H9 (cell line): ENCODE results near the gene GPBP1L1. TPM values are rescaled to one million over a fixed set of nuclear protein-coding genes. Genes with fewer than 3 reads are reported as not detected.

Experiments used
- DNase-seq: peaks from one replicate; pipeline ENCODE4 v3.0.0-alpha.2; 2017
- H2AFZ ChIP-seq: one replicate; pipeline ENCODE4 v1.6.1; 2013; ENCODE audit warnings: mild to moderate bottlenecking, low read length, control low read depth, moderate library complexity
- H2AK5ac ChIP-seq: 2 replicates; pipeline ENCODE4 v1.6.1; 2013; ENCODE audit warnings: low read length, control low read depth, mixed read lengths; ENCODE audit not compliant: insufficient read length
- H2BK120ac ChIP-seq: one replicate; pipeline ENCODE4 v1.6.1; 2013; ENCODE audit warnings: low read depth, mild to moderate bottlenecking, low read length, control low read depth, inconsistent platforms; ENCODE audit not compliant: poor library complexity, severe bottlenecking
- H2BK12ac ChIP-seq: 2 replicates; pipeline ENCODE4 v1.6.1; 2013; ENCODE audit warnings: low read length, control low read depth, mixed read lengths, low read depth; ENCODE audit not compliant: insufficient read length
- H2BK15ac ChIP-seq: 2 replicates; pipeline ENCODE4 v1.6.1; 2013; ENCODE audit warnings: low read depth, low read length, control low read depth
- H2BK20ac ChIP-seq: one replicate; pipeline ENCODE4 v1.6.1; 2013; ENCODE audit warnings: low read depth, mild to moderate bottlenecking, low read length, control low read depth, inconsistent platforms; ENCODE audit not compliant: poor library complexity, severe bottlenecking
- H2BK5ac ChIP-seq: 2 replicates; pipeline ENCODE4 v1.6.1; 2013; ENCODE audit warnings: low read length, control low read depth, mixed read lengths; ENCODE audit not compliant: insufficient read length
- H3K14ac ChIP-seq: 2 replicates; pipeline ENCODE4 v1.6.1; 2013; ENCODE audit warnings: low read length, control low read depth; ENCODE audit not compliant: insufficient read depth
- H3K18ac ChIP-seq: 2 replicates; pipeline ENCODE4 v1.6.1; 2013; ENCODE audit warnings: low read depth, mild to moderate bottlenecking, mixed read lengths, low read length, control low read depth; ENCODE audit not compliant: insufficient read length
- H3K23ac ChIP-seq: 2 replicates; pipeline ENCODE4 v1.6.1; 2013; ENCODE audit warnings: low read length, control low read depth, mixed read lengths, low read depth; ENCODE audit not compliant: insufficient read length
- H3K23me2 ChIP-seq: 2 replicates; pipeline ENCODE4 v1.6.1; 2013; ENCODE audit warnings: low read depth, mild to moderate bottlenecking, mixed read lengths, low read length, control low read depth; ENCODE audit not compliant: insufficient read length, poor library complexity, severe bottlenecking
- H3K27ac ChIP-seq: 2 replicates; pipeline ENCODE4 v1.5.1; 2013; ENCODE audit warnings: low read length, control low read depth, mixed read lengths, low read depth; ENCODE audit not compliant: insufficient read length
- H3K27me3 ChIP-seq: 2 replicates; pipeline ENCODE4 v1.6.1; 2013; ENCODE audit warnings: low read length, control low read depth, inconsistent platforms; ENCODE audit not compliant: insufficient read depth
- H3K4ac ChIP-seq: 2 replicates; pipeline ENCODE4 v1.6.1; 2013; ENCODE audit warnings: low read depth, mild to moderate bottlenecking, control low read depth, inconsistent platforms, low read length, moderate library complexity
- H3K4me1 ChIP-seq: 2 replicates; pipeline ENCODE4 v1.6.1; 2013; ENCODE audit warnings: low read length, control low read depth, inconsistent platforms; ENCODE audit not compliant: insufficient read depth
- H3K4me2 ChIP-seq: 2 replicates; pipeline ENCODE4 v1.6.1; 2013; ENCODE audit warnings: low read length, control low read depth, mixed read lengths; ENCODE audit not compliant: insufficient read length, insufficient read depth
- H3K56ac ChIP-seq: 2 replicates; pipeline ENCODE4 v1.6.1; 2013; ENCODE audit warnings: low read depth, mild to moderate bottlenecking, mixed read lengths, low read length, control low read depth; ENCODE audit not compliant: insufficient read length
- H3K79me1 ChIP-seq: 2 replicates; pipeline ENCODE4 v1.6.1; 2013; ENCODE audit warnings: low read depth, mild to moderate bottlenecking, moderate library complexity, low read length, control low read depth, inconsistent platforms; ENCODE audit not compliant: insufficient read depth, poor library complexity, severe bottlenecking
- H3K79me2 ChIP-seq: 2 replicates; pipeline ENCODE4 v1.6.1; 2013; ENCODE audit warnings: low read length, control low read depth, inconsistent platforms; ENCODE audit not compliant: insufficient read depth
- H3K9ac ChIP-seq: 2 replicates; pipeline ENCODE4 v1.6.1; 2013; ENCODE audit warnings: low read length, control low read depth, mixed read lengths; ENCODE audit not compliant: insufficient read length; ENCODE audit errors: extremely low read depth
- H3K9me3 ChIP-seq: one replicate; pipeline ENCODE4 v1.6.1; 2013; ENCODE audit warnings: low read depth, low read length, inconsistent platforms; ENCODE audit not compliant: control insufficient read depth
- H3T11ph ChIP-seq: one replicate; pipeline ENCODE4 v1.6.1; 2013; ENCODE audit warnings: mild to moderate bottlenecking, low read length, control low read depth, inconsistent platforms
- H4K20me1 ChIP-seq: one replicate; pipeline ENCODE4 v1.6.1; 2013; ENCODE audit not compliant: control insufficient read depth, insufficient read length, insufficient read depth
- H4K5ac ChIP-seq: 2 replicates; pipeline ENCODE4 v1.6.1; 2013; ENCODE audit warnings: low read depth, mild to moderate bottlenecking, mixed read lengths, low read length, control low read depth; ENCODE audit not compliant: insufficient read length
- H4K8ac ChIP-seq: replicated peaks from 2 replicates; pipeline ENCODE4 v1.6.1; 2013; ENCODE audit warnings: low read length, control low read depth, mixed read lengths, low read depth; ENCODE audit not compliant: insufficient read length
- H4K91ac ChIP-seq: 2 replicates; pipeline ENCODE4 v1.6.1; 2013; ENCODE audit warnings: low read depth, mild to moderate bottlenecking, moderate library complexity, mixed read lengths, low read length, control low read depth; ENCODE audit not compliant: insufficient read length
- H3K27ac Mint-ChIP-seq, 3 experiments: 2 replicates in 2 of 3; 3 replicates in 1 of 3; pipeline ENCODE4 v1.8.0; 2020 to 2021; ENCODE audit warnings: mixed read lengths in 3 of 3, mild to moderate bottlenecking in 1 of 3, moderate library complexity in 1 of 3
- H3K27me3 Mint-ChIP-seq: 2 replicates; pipeline ENCODE4 v1.8.0; 2021; ENCODE audit warnings: low read depth, mild to moderate bottlenecking, moderate library complexity, mixed read lengths
- H3K36me3 Mint-ChIP-seq, 3 experiments: 2 replicates in 2 of 3; 3 replicates in 1 of 3; pipeline ENCODE4 v1.8.0; 2020 to 2021; ENCODE audit warnings: low read depth in 3 of 3, mixed read lengths in 3 of 3; ENCODE audit not compliant: insufficient read depth in 1 of 3
- H3K4me1 Mint-ChIP-seq, 2 experiments: 2 replicates each; pipeline ENCODE4 v1.8.0; 2020; ENCODE audit warnings: mixed read lengths in 2 of 2
- H3K4me3 Mint-ChIP-seq, 2 experiments: 2 replicates in 1 of 2; 3 replicates in 1 of 2; pipeline ENCODE4 v1.8.0; 2020 to 2021; ENCODE audit warnings: mild to moderate bottlenecking in 2 of 2, mixed read lengths in 2 of 2, moderate library complexity in 1 of 2
- H3K9me3 Mint-ChIP-seq, 2 experiments: 2 replicates in 1 of 2; 3 replicates in 1 of 2; pipeline ENCODE4 v1.8.0; 2020; ENCODE audit warnings: mild to moderate bottlenecking in 2 of 2, mixed read lengths in 2 of 2, moderate library complexity in 1 of 2
- CTCF ChIP-seq: fragments of 200-600 bp; sonication (generic); conservative IDR thresholded peaks from 3 replicates; pipeline ENCODE4 v1.8.0; 2021; ENCODE audit warnings: antibody characterized with exemption, mild to moderate bottlenecking
- WGBS: extraction: QIAGEN DNeasy Blood & Tissue Kit; methylation state at CpG from one replicate; pipeline ENCODE4 v1.1.7; 2013; ENCODE audit warnings: missing lambda C conversion rate, low lambda C conversion rate, mixed read lengths; ENCODE audit not compliant: insufficient read length; ENCODE audit errors: extremely low coverage; 5-methylcytosine and 5-hydroxymethylcytosine counted together
- total RNA-seq: library from RNA; stranded (reverse); gene quantifications from 2 replicates; pipeline ENCODE4 v1.2.1, GENCODE V29; 2021

Gene GPBP1L1
- total RNA-seq, 1 experiment from 2014 or later, result 115 TPM

DNA sequence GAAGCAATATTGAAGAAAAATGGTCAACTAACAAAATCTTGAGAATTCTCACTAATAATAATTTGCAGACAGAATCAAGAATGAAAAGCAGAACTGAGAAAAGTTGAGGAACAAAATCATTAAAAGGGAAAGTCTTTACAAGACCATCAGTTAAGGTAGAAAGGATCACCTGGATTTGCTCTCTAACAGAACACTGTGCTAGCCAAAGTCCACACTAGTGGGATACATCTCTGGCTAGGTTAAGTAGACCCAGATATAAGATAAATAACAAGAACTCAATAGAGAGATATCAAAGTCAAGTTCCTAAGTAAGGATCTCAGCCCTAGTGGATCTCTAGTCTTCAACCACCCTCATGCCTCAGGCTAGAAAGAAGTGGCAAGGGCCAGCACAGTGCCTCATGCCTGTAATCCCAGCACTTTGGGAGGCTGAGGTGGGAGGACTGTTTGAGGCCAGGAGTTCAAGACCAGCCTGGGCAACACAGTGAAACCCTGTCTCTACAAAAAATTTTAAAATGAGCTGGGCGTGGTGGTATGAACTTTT is 44.5 kb upstream of the GPBP1L1 start:
- Histone ChIP-seq H4K5ac (no peak overlapping the region), H4K8ac (no peak overlapping the region), H3K4me1 (no peaks in the 10 kb centered on the region), H2BK15ac (no peak overlapping the region), H3K79me1 (no peaks in the 10 kb centered on the region), H2BK120ac (no peak overlapping the region), H3K9ac (no peak overlapping the region), H3K23ac (no peak overlapping the region), H2AK5ac (no peak overlapping the region), H3K18ac (no peak overlapping the region), H3K23me2 (no peaks in the 10 kb centered on the region), H2BK5ac (no peak overlapping the region), H3K4ac (no peak overlapping the region), H3K27ac (no peak overlapping the region), H3K4me2 (no peak overlapping the region), H4K20me1 (no peaks in the 10 kb centered on the region), H4K91ac (no peak overlapping the region), H3K9me3 (no peaks in the 10 kb centered on the region), H2AFZ (no peak overlapping the region), H3K27me3 (no peaks in the 10 kb centered on the region), H2BK12ac (no peak overlapping the region), H3K14ac (no peak overlapping the region), H3K79me2 (no peaks in the 10 kb centered on the region), H2BK20ac (no peak overlapping the region), H3K56ac (no peak overlapping the region), H3T11ph (no peak overlapping the region)
- Mint-ChIP-seq H3K4me1 (peaks cover 5 to 13% of the 10 kb centered on the region in 2 experiments), H3K9me3 (no peaks in the 10 kb centered on the region), H3K4me3 (no peak overlapping the region), H3K27ac (peak overlapping the region in 1 of 3 experiments; percentile 43; a peak in 2 of 7 replicates), H3K27me3 (no peaks in the 10 kb centered on the region), H3K36me3 (peaks cover 0 to 2% (median 0%) of the 10 kb centered on the region in 3 experiments; a peak in 1 of 7 replicates)
- WGBS, result no CpG with 5 or more reads among the region's 1 CpG
- TF ChIP-seq CTCF, result no peak
- no peak for DNase-seq
